HepG2 (cell line): ENCODE data around the gene PPARA. TPM values are rescaled to one million over a fixed set of nuclear protein-coding genes. Genes with fewer than 3 reads are reported as not detected.

Experiments
- ARNTL ChIP-seq: sonication (generic); formaldehyde crosslinking; IDR thresholded peaks from 2 replicates; pipeline ENCODE4 v1.4.0; 2020; ENCODE audit warnings: mild to moderate bottlenecking, missing genetic modification reagents
- CBX1 ChIP-seq: IDR thresholded peaks from one replicate; pipeline ENCODE4 v1.6.1; 2016; ENCODE audit warnings: antibody characterized with exemption, low read depth
- CREB1 ChIP-seq, 2 experiments: fragments of 450-650 bp in 1 of 2; IDR thresholded peaks; 2 replicates each; pipeline ENCODE4 v1.6.1; 2016 to 2017; ENCODE audit warnings: control low read depth in 1 of 2, mild to moderate bottlenecking in 1 of 2, missing compliant biosample characterization in 1 of 2, missing genetic modification characterization in 1 of 2
- IRF2 ChIP-seq: IDR thresholded peaks from 2 replicates; pipeline ENCODE4 v1.6.1; 2018; ENCODE audit warnings: missing genetic modification reagents, missing compliant biosample characterization
- JDP2 ChIP-seq: sonication (generic); formaldehyde crosslinking; IDR thresholded peaks from 2 replicates; pipeline ENCODE4 v1.8.1; 2022; ENCODE audit warnings: missing genetic modification reagents, borderline replicate concordance
- KDM3A ChIP-seq: IDR thresholded peaks from 2 replicates; pipeline ENCODE4 v1.6.1; 2018; ENCODE audit warnings: low read depth, missing compliant biosample characterization
- MAZ ChIP-seq, 2 experiments: sonication (generic) in 1 of 2; formaldehyde crosslinking in 1 of 2; IDR thresholded peaks; 2 replicates each; pipeline versions ENCODE4 v1.5.0 to v1.6.1; 2012 to 2020; ENCODE audit warnings: low read depth in 2 of 2, mild to moderate bottlenecking in 2 of 2, borderline replicate concordance in 1 of 2, improper control_type of control experiment in 1 of 2, low read length in 1 of 2, missing genetic modification reagents in 1 of 2, moderate library complexity in 1 of 2
- MED1 ChIP-seq: sonication (generic); formaldehyde crosslinking; IDR thresholded peaks from 2 replicates; pipeline ENCODE4 v1.4.0; 2020; ENCODE audit warnings: missing genetic modification reagents
- MYPOP ChIP-seq: sonication (generic); formaldehyde crosslinking; IDR thresholded peaks from 2 replicates; pipeline ENCODE4 v1.8.1; 2023; ENCODE audit warnings: mild to moderate bottlenecking, moderate library complexity, missing genetic modification reagents
- NBN ChIP-seq: fragments of 450-650 bp; conservative IDR thresholded peaks from 2 replicates; pipeline ENCODE4 v1.6.1; 2017
- RBM39 ChIP-seq: fragments of 200-400 bp; formaldehyde crosslinking; IDR thresholded peaks from one replicate; pipeline ENCODE4 v1.6.1; 2018; ENCODE audit warnings: antibody characterized with exemption, mild to moderate bottlenecking, low read depth, low read length; ENCODE audit not compliant: poor library complexity, severe bottlenecking
- RFX1 ChIP-seq: fragments of 450-650 bp; IDR thresholded peaks from 2 replicates; pipeline ENCODE4 v1.6.1; 2017
- RFX3 ChIP-seq: IDR thresholded peaks from 2 replicates; pipeline ENCODE4 v1.6.1; 2016; ENCODE audit warnings: missing biosample characterization, missing genetic modification reagents
- SNRNP70 ChIP-seq: fragments of 200-400 bp; formaldehyde crosslinking; IDR thresholded peaks from 2 replicates; pipeline ENCODE4 v1.6.1; 2017; ENCODE audit warnings: mild to moderate bottlenecking, low read depth, low read length, moderate library complexity
- SOX5 ChIP-seq: IDR thresholded peaks from 2 replicates; pipeline ENCODE4 v1.6.1; 2016; ENCODE audit warnings: borderline replicate concordance
- STAT6 ChIP-seq: sonication (generic); formaldehyde crosslinking; IDR thresholded peaks from 2 replicates; pipeline ENCODE4 v1.4.0; 2020; ENCODE audit warnings: missing genetic modification reagents, mild to moderate bottlenecking, borderline replicate concordance
- TBX3 ChIP-seq: fragments of 450-650 bp; IDR thresholded peaks from 2 replicates; pipeline ENCODE4 v1.6.1; 2017; ENCODE audit warnings: antibody characterized with exemption, mild to moderate bottlenecking, inconsistent platforms, borderline replicate concordance
- ZBTB38 ChIP-seq: sonication (generic); formaldehyde crosslinking; IDR thresholded peaks from 2 replicates; pipeline ENCODE4 v1.5.1; 2020; ENCODE audit warnings: mild to moderate bottlenecking, missing genetic modification reagents
- ZBTB42 ChIP-seq: sonication (generic); formaldehyde crosslinking; IDR thresholded peaks from 2 replicates; pipeline ENCODE4 v1.5.0; 2020; ENCODE audit warnings: mild to moderate bottlenecking, missing genetic modification reagents
- ZC3H13 ChIP-seq: sonication (generic); formaldehyde crosslinking; IDR thresholded peaks from 2 replicates; pipeline ENCODE4 v1.8.1; 2023; ENCODE audit warnings: mild to moderate bottlenecking, missing genetic modification reagents, moderate library complexity
- ZNF253 ChIP-seq: sonication (generic); formaldehyde crosslinking; IDR thresholded peaks from 2 replicates; pipeline ENCODE4 v1.8.0; 2022; ENCODE audit warnings: mild to moderate bottlenecking, missing genetic modification reagents, borderline replicate concordance
- ZNF354B ChIP-seq: sonication (generic); formaldehyde crosslinking; IDR thresholded peaks from 2 replicates; pipeline ENCODE4 v1.8.0; 2022; ENCODE audit warnings: mild to moderate bottlenecking, missing genetic modification reagents
- polyA plus RNA-seq, 8 experiments: library from polyadenylated mRNA; depleted of rRNA in 3 of 8; stranded (reverse) in 7 of 8; unstranded in 1 of 8; fragments of >200 nt; fragmentation: Illumina TruSeq in 4 of 8; extraction: Trizol in 4 of 8; gene quantifications; 2 replicates each; pipeline versions ENCODE4 v1.2.1 to v1.2.3, GENCODE V29; 2011 to 2016; ENCODE audit warnings: low read depth in 4 of 8, missing spikeins in 1 of 8, mixed read lengths in 1 of 8; ENCODE audit not compliant: insufficient read depth in 1 of 8
- total RNA-seq, 5 experiments: library from RNA; depleted of rRNA; stranded (reverse); fragments of >200 nt; fragmentation: Illumina TruSeq; extraction: Trizol; gene quantifications; 2 replicates each; pipeline ENCODE4 v1.2.3, GENCODE V29; 2016; ENCODE audit warnings: low read depth in 1 of 5
- TF ChIP-seq, protein P1 (sequence below): sonication (generic); formaldehyde crosslinking; IDR thresholded peaks from 2 replicates; pipeline ENCODE4 v1.4.0; 2020; ENCODE audit warnings: missing genetic modification reagents
- TF ChIP-seq, protein P2 (sequence below): sonication (generic); formaldehyde crosslinking; IDR thresholded peaks from 2 replicates; pipeline ENCODE4 v1.8.0; 2023; ENCODE audit warnings: mild to moderate bottlenecking, missing genetic modification reagents

Gene PPARA
- total and polyA plus RNA-seq, 2 of the 13 experiments (the other 11 are each of a cell fraction or from before 2014, with no cell fraction given) = 18.2 to 24.7 TPM

- TF ChIP-seq MYPOP (CRISPR knock-in tag) (no peak; the same call in 1 of the 2 replicates), CBX1 (no peak), ZBTB38 (CRISPR knock-in tag) (peak; percentile 67; the same call in 1 of the 2 replicates), TBX3 (no peak), JDP2 (no peak), IRF2 (CRISPR knock-in tag) (peak; percentile 62; the same call in 1 of the 2 replicates), ZC3H13 (no peak), STAT6 (no peak), RFX1 (no peak), MED1 (peak; percentile 90), ZBTB42 (CRISPR knock-in tag) (no peak), ZNF354B (no peak), CREB1 (IDR thresholded peaks at IDR 0.05) (no peak), CREB1 (CRISPR knock-in tag; IDR thresholded peaks at IDR 0.05) (no peak), ARNTL (peak; percentile 52; the same call in 1 of the 2 replicates), MAZ (IDR thresholded peaks at IDR 0.05; ENCODE audit: borderline replicate concordance, low read depth, low read length) (0 out of 2 replicates have a peak, but pooled peaks have one; percentile 31), MAZ (CRISPR knock-in tag; IDR thresholded peaks at IDR 0.05; ENCODE audit: low read depth) (no peak; the same call in 1 of the 2 replicates), NBN (no peak), ZNF253 (no peak), RBM39 (no peak), RFX3 (no peak), KDM3A (CRISPR knock-in tag) (no peak; the same call in 1 of the 2 replicates), SNRNP70 (no peak), SOX5 (CRISPR knock-in tag) (peak; percentile 49; the same call in 1 of the 2 replicates)
- TF ChIP-seq, protein P1, sequence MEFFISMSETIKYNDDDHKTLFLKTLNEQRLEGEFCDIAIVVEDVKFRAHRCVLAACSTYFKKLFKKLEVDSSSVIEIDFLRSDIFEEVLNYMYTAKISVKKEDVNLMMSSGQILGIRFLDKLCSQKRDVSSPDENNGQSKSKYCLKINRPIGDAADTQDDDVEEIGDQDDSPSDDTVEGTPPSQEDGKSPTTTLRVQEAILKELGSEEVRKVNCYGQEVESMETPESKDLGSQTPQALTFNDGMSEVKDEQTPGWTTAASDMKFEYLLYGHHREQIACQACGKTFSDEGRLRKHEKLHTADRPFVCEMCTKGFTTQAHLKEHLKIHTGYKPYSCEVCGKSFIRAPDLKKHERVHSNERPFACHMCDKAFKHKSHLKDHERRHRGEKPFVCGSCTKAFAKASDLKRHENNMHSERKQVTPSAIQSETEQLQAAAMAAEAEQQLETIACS = no peak
- TF ChIP-seq, protein P2, sequence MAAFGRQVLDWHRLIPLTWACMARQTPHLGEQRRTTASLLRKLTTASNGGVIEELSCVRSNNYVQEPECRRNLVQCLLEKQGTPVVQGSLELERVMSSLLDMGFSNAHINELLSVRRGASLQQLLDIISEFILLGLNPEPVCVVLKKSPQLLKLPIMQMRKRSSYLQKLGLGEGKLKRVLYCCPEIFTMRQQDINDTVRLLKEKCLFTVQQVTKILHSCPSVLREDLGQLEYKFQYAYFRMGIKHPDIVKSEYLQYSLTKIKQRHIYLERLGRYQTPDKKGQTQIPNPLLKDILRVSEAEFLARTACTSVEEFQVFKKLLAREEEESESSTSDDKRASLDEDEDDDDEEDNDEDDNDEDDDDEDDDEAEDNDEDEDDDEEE (CRISPR knock-in tag) = no peak
Measured at GRCh38 chr22:46132830-46133587, 17.3 kb upstream of the PPARA start (continued).
